ENCODE measurements around the gene ZBED6.

DNA sequence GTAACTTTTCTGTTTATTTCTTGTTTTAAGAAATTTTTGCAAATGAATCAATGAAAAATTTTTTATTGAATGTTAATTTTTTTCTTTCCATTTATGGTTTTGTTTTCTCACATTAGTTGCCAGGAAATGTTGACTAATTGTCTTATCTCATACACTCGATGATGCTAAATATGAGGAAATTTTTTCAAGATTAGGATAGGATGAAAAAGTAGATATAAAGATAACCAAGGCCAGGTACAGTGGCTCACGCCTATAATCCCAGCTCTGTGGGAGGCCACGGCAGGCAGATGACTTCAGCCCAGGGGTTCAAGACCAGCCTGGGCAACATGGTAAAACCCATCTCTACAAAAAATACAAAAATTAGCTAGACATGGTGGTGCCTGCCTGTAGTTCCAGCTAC lies 17.8 kb upstream of the ZBED6 start:
- TF ChIP-seq EZH2 (IDR thresholded peaks at IDR 0.05; ENCODE audit: borderline replicate concordance, control insufficient read depth, low read depth, low read length) (no peak), HDAC2 (IDR thresholded peaks at IDR 0.05) (no peak), SIN3A (IDR thresholded peaks at IDR 0.05; ENCODE audit: low read depth, low read length) (no peak), FOXK2 (IDR thresholded peaks at IDR 0.05) (no peak), NBN (IDR thresholded peaks at IDR 0.05) (no peak)
- TF ChIP-seq, protein P1, sequence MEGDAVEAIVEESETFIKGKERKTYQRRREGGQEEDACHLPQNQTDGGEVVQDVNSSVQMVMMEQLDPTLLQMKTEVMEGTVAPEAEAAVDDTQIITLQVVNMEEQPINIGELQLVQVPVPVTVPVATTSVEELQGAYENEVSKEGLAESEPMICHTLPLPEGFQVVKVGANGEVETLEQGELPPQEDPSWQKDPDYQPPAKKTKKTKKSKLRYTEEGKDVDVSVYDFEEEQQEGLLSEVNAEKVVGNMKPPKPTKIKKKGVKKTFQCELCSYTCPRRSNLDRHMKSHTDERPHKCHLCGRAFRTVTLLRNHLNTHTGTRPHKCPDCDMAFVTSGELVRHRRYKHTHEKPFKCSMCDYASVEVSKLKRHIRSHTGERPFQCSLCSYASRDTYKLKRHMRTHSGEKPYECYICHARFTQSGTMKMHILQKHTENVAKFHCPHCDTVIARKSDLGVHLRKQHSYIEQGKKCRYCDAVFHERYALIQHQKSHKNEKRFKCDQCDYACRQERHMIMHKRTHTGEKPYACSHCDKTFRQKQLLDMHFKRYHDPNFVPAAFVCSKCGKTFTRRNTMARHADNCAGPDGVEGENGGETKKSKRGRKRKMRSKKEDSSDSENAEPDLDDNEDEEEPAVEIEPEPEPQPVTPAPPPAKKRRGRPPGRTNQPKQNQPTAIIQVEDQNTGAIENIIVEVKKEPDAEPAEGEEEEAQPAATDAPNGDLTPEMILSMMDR (IDR thresholded peaks at IDR 0.05 in 2 of 3, conservative IDR thresholded peaks at IDR 0.05 in 1 of 3; ENCODE audit: control insufficient read depth in 2 of 3, extremely low read depth in 1 of 3, insufficient read depth in 1 of 3, low read depth in 3 of 3, low read length in 3 of 3), result no peak
